H9 (cell line): ENCODE data around the gene ITIH5. TPM values are rescaled to one million over a fixed set of nuclear protein-coding genes. Genes with fewer than 3 reads are reported as not detected.

Source experiments
- DNase-seq: peaks from one replicate; pipeline ENCODE4 v3.0.0-alpha.2; 2017
- H2AFZ ChIP-seq: one replicate; pipeline ENCODE4 v1.6.1; 2013; ENCODE audit warnings: mild to moderate bottlenecking, low read length, control low read depth, moderate library complexity
- H2AK5ac ChIP-seq: 2 replicates; pipeline ENCODE4 v1.6.1; 2013; ENCODE audit warnings: low read length, control low read depth, mixed read lengths; ENCODE audit not compliant: insufficient read length
- H2BK120ac ChIP-seq: one replicate; pipeline ENCODE4 v1.6.1; 2013; ENCODE audit warnings: low read depth, mild to moderate bottlenecking, low read length, control low read depth, inconsistent platforms; ENCODE audit not compliant: poor library complexity, severe bottlenecking
- H2BK12ac ChIP-seq: 2 replicates; pipeline ENCODE4 v1.6.1; 2013; ENCODE audit warnings: low read length, control low read depth, mixed read lengths, low read depth; ENCODE audit not compliant: insufficient read length
- H2BK15ac ChIP-seq: 2 replicates; pipeline ENCODE4 v1.6.1; 2013; ENCODE audit warnings: low read depth, low read length, control low read depth
- H2BK20ac ChIP-seq: one replicate; pipeline ENCODE4 v1.6.1; 2013; ENCODE audit warnings: low read depth, mild to moderate bottlenecking, low read length, control low read depth, inconsistent platforms; ENCODE audit not compliant: poor library complexity, severe bottlenecking
- H2BK5ac ChIP-seq: 2 replicates; pipeline ENCODE4 v1.6.1; 2013; ENCODE audit warnings: low read length, control low read depth, mixed read lengths; ENCODE audit not compliant: insufficient read length
- H3K14ac ChIP-seq: 2 replicates; pipeline ENCODE4 v1.6.1; 2013; ENCODE audit warnings: low read length, control low read depth; ENCODE audit not compliant: insufficient read depth
- H3K18ac ChIP-seq: 2 replicates; pipeline ENCODE4 v1.6.1; 2013; ENCODE audit warnings: low read depth, mild to moderate bottlenecking, mixed read lengths, low read length, control low read depth; ENCODE audit not compliant: insufficient read length
- H3K23ac ChIP-seq: 2 replicates; pipeline ENCODE4 v1.6.1; 2013; ENCODE audit warnings: low read length, control low read depth, mixed read lengths, low read depth; ENCODE audit not compliant: insufficient read length
- H3K23me2 ChIP-seq: 2 replicates; pipeline ENCODE4 v1.6.1; 2013; ENCODE audit warnings: low read depth, mild to moderate bottlenecking, mixed read lengths, low read length, control low read depth; ENCODE audit not compliant: insufficient read length, poor library complexity, severe bottlenecking
- H3K27ac ChIP-seq: 2 replicates; pipeline ENCODE4 v1.5.1; 2013; ENCODE audit warnings: low read length, control low read depth, mixed read lengths, low read depth; ENCODE audit not compliant: insufficient read length
- H3K27me3 ChIP-seq: 2 replicates; pipeline ENCODE4 v1.6.1; 2013; ENCODE audit warnings: low read length, control low read depth, inconsistent platforms; ENCODE audit not compliant: insufficient read depth
- H3K4ac ChIP-seq: 2 replicates; pipeline ENCODE4 v1.6.1; 2013; ENCODE audit warnings: low read depth, mild to moderate bottlenecking, control low read depth, inconsistent platforms, low read length, moderate library complexity
- H3K4me1 ChIP-seq: 2 replicates; pipeline ENCODE4 v1.6.1; 2013; ENCODE audit warnings: low read length, control low read depth, inconsistent platforms; ENCODE audit not compliant: insufficient read depth
- H3K4me2 ChIP-seq: 2 replicates; pipeline ENCODE4 v1.6.1; 2013; ENCODE audit warnings: low read length, control low read depth, mixed read lengths; ENCODE audit not compliant: insufficient read length, insufficient read depth
- H3K56ac ChIP-seq: 2 replicates; pipeline ENCODE4 v1.6.1; 2013; ENCODE audit warnings: low read depth, mild to moderate bottlenecking, mixed read lengths, low read length, control low read depth; ENCODE audit not compliant: insufficient read length
- H3K79me1 ChIP-seq: 2 replicates; pipeline ENCODE4 v1.6.1; 2013; ENCODE audit warnings: low read depth, mild to moderate bottlenecking, moderate library complexity, low read length, control low read depth, inconsistent platforms; ENCODE audit not compliant: insufficient read depth, poor library complexity, severe bottlenecking
- H3K79me2 ChIP-seq: 2 replicates; pipeline ENCODE4 v1.6.1; 2013; ENCODE audit warnings: low read length, control low read depth, inconsistent platforms; ENCODE audit not compliant: insufficient read depth
- H3K9ac ChIP-seq: 2 replicates; pipeline ENCODE4 v1.6.1; 2013; ENCODE audit warnings: low read length, control low read depth, mixed read lengths; ENCODE audit not compliant: insufficient read length; ENCODE audit errors: extremely low read depth
- H3K9me3 ChIP-seq: one replicate; pipeline ENCODE4 v1.6.1; 2013; ENCODE audit warnings: low read depth, low read length, inconsistent platforms; ENCODE audit not compliant: control insufficient read depth
- H3T11ph ChIP-seq: one replicate; pipeline ENCODE4 v1.6.1; 2013; ENCODE audit warnings: mild to moderate bottlenecking, low read length, control low read depth, inconsistent platforms
- H4K20me1 ChIP-seq: one replicate; pipeline ENCODE4 v1.6.1; 2013; ENCODE audit not compliant: control insufficient read depth, insufficient read length, insufficient read depth
- H4K5ac ChIP-seq: 2 replicates; pipeline ENCODE4 v1.6.1; 2013; ENCODE audit warnings: low read depth, mild to moderate bottlenecking, mixed read lengths, low read length, control low read depth; ENCODE audit not compliant: insufficient read length
- H4K8ac ChIP-seq: replicated peaks from 2 replicates; pipeline ENCODE4 v1.6.1; 2013; ENCODE audit warnings: low read length, control low read depth, mixed read lengths, low read depth; ENCODE audit not compliant: insufficient read length
- H4K91ac ChIP-seq: 2 replicates; pipeline ENCODE4 v1.6.1; 2013; ENCODE audit warnings: low read depth, mild to moderate bottlenecking, moderate library complexity, mixed read lengths, low read length, control low read depth; ENCODE audit not compliant: insufficient read length
- H3K27ac Mint-ChIP-seq, 3 experiments: 2 replicates in 2 of 3; 3 replicates in 1 of 3; pipeline ENCODE4 v1.8.0; 2020 to 2021; ENCODE audit warnings: mixed read lengths in 3 of 3, mild to moderate bottlenecking in 1 of 3, moderate library complexity in 1 of 3
- H3K27me3 Mint-ChIP-seq: 2 replicates; pipeline ENCODE4 v1.8.0; 2021; ENCODE audit warnings: low read depth, mild to moderate bottlenecking, moderate library complexity, mixed read lengths
- H3K36me3 Mint-ChIP-seq, 3 experiments: 2 replicates in 2 of 3; 3 replicates in 1 of 3; pipeline ENCODE4 v1.8.0; 2020 to 2021; ENCODE audit warnings: low read depth in 3 of 3, mixed read lengths in 3 of 3; ENCODE audit not compliant: insufficient read depth in 1 of 3
- H3K4me1 Mint-ChIP-seq, 2 experiments: 2 replicates each; pipeline ENCODE4 v1.8.0; 2020; ENCODE audit warnings: mixed read lengths in 2 of 2
- H3K4me3 Mint-ChIP-seq, 2 experiments: 2 replicates in 1 of 2; 3 replicates in 1 of 2; pipeline ENCODE4 v1.8.0; 2020 to 2021; ENCODE audit warnings: mild to moderate bottlenecking in 2 of 2, mixed read lengths in 2 of 2, moderate library complexity in 1 of 2
- H3K9me3 Mint-ChIP-seq, 2 experiments: 2 replicates in 1 of 2; 3 replicates in 1 of 2; pipeline ENCODE4 v1.8.0; 2020; ENCODE audit warnings: mild to moderate bottlenecking in 2 of 2, mixed read lengths in 2 of 2, moderate library complexity in 1 of 2
- CTCF ChIP-seq: fragments of 200-600 bp; sonication (generic); conservative IDR thresholded peaks from 3 replicates; pipeline ENCODE4 v1.8.0; 2021; ENCODE audit warnings: antibody characterized with exemption, mild to moderate bottlenecking
- WGBS: extraction: QIAGEN DNeasy Blood & Tissue Kit; methylation state at CpG from one replicate; pipeline ENCODE4 v1.1.7; 2013; ENCODE audit warnings: missing lambda C conversion rate, low lambda C conversion rate, mixed read lengths; ENCODE audit not compliant: insufficient read length; ENCODE audit errors: extremely low coverage; 5-methylcytosine and 5-hydroxymethylcytosine counted together
- total RNA-seq: library from RNA; stranded (reverse); gene quantifications from 2 replicates; pipeline ENCODE4 v1.2.1, GENCODE V29; 2021

Gene ITIH5
- total RNA-seq, 1 experiment from 2014 or later, result 1.3 TPM

- no peaks in the 10 kb centered on the region for H3K79me1 ChIP-seq
- no peak overlapping the region for H3K18ac ChIP-seq
- H2BK20ac ChIP-seq, result no peak overlapping the region
- H4K20me1 ChIP-seq, result no peaks in the 10 kb centered on the region
- H2BK120ac ChIP-seq, result no peak overlapping the region
- H2AFZ ChIP-seq, result no peak overlapping the region
- H3K27ac ChIP-seq, result no peak overlapping the region
- no peak overlapping the region for H3K4me2 ChIP-seq
- TF ChIP-seq CTCF, result no peak
- WGBS, result no CpG with 5 or more reads among the region's 1 CpG
- no peaks in the 10 kb centered on the region for H3K23me2 ChIP-seq
- Mint-ChIP-seq H3K4me3 (no peak overlapping the region), H3K9me3 (no peaks in the 10 kb centered on the region; a peak in 1 of 5 replicates), H3K4me1 (peaks cover 13% of the 10 kb centered on the region in 2 experiments), H3K27me3 (no peaks in the 10 kb centered on the region), H3K27ac (no peak overlapping the region), H3K36me3 (0 out of 7 replicates have a peak, but pooled peaks cover 0 to 2% (median 0%) of the 10 kb centered on the region in 3 experiments)
- no peak overlapping the region for H4K91ac ChIP-seq
- H4K8ac ChIP-seq, result no peak overlapping the region
- H3K4ac ChIP-seq, result no peak overlapping the region
- no peak overlapping the region for H3K56ac ChIP-seq
- H3K14ac ChIP-seq, result 0 out of 2 replicates have a peak overlapping the region, but pooled peaks have one; percentile 20
- H3K79me2 ChIP-seq, result no peaks in the 10 kb centered on the region
- no peaks in the 10 kb centered on the region for H3K27me3 ChIP-seq
- no peak overlapping the region for H4K5ac ChIP-seq
- no peak overlapping the region for H3T11ph ChIP-seq
- H2BK5ac ChIP-seq, result no peak overlapping the region
- H2AK5ac ChIP-seq, result no peak overlapping the region
- DNase-seq, result no peak
- H2BK12ac ChIP-seq, result no peak overlapping the region
- H3K4me1 ChIP-seq, result no peaks in the 10 kb centered on the region
- no peaks in the 10 kb centered on the region for H3K9me3 ChIP-seq
- no peak overlapping the region for H3K23ac ChIP-seq
- no peak overlapping the region for H3K9ac ChIP-seq
- no peak overlapping the region for H2BK15ac ChIP-seq
Observed at GRCh38 chr10:7550013-7550412, 116.8 kb downstream of the ITIH5 start.
